Right kidney (tissue), 1 donor: ENCODE data around the gene CSNK1E.

Experiments
- DNase-seq: peaks from one replicate; pipeline ENCODE4 v3.0.0-alpha.2; 2016

The CSNK1E gene

GRCh38 chr22:38309614-38310517, 7.4 kb downstream of the CSNK1E start:
- no peak for DNase-seq

- DNase-seq: no peak
These were observed 8.3 kb downstream of the CSNK1E start for GRCh38 chr22:38308791-38309498.

- peak; percentile 38 for DNase-seq
These were observed 11.5 kb downstream of the CSNK1E start for GRCh38 chr22:38305471-38306448.

GRCh38 chr22:38304526-38304925, 12.7 kb downstream of the CSNK1E start:
- no peak for DNase-seq

GRCh38 chr22:38303974-38304373, 13.3 kb downstream of the CSNK1E start:
- DNase-seq: no peak

- DNase-seq: no peak
These were observed 14.3 kb downstream of the CSNK1E start for GRCh38 chr22:38302906-38303305.

- no peak for DNase-seq
These were observed 16.3 kb downstream of the CSNK1E start for GRCh38 chr22:38300946-38301345.

GRCh38 chr22:38300197-38300945, 16.9 kb downstream of the CSNK1E start:
- DNase-seq: no peak

- no peak for DNase-seq
These were observed 17.5 kb downstream of the CSNK1E start for GRCh38 chr22:38299770-38300102.

- no peak for DNase-seq
These were observed 18.8 kb downstream of the CSNK1E start for GRCh38 chr22:38298312-38299005.

GRCh38 chr22:38296372-38296771, 20.9 kb downstream of the CSNK1E start:
- DNase-seq: no peak

GRCh38 chr22:38295863-38296262, 21.4 kb downstream of the CSNK1E start:
- no peak for DNase-seq

- DNase-seq: no peak
These were observed 21.9 kb downstream of the CSNK1E start for GRCh38 chr22:38295339-38295738.

GRCh38 chr22:38294193-38294592, 23.0 kb downstream of the CSNK1E start:
- DNase-seq: no peak

- DNase-seq: no peak
These were observed 24.5 kb downstream of the CSNK1E start for GRCh38 chr22:38292694-38293093.

- DNase-seq: no peak
These were observed 25.9 kb downstream of the CSNK1E start for GRCh38 chr22:38291201-38291777.

- no peak for DNase-seq
These were observed 26.9 kb downstream of the CSNK1E start for GRCh38 chr22:38290347-38290746.

GRCh38 chr22:38289583-38290082, 27.6 kb downstream of the CSNK1E start:
- DNase-seq: no peak

GRCh38 chr22:38286915-38287669, 30.1 kb downstream of the CSNK1E start:
- DNase-seq: no peak

- DNase-seq: no peak
These were observed 32.2 kb downstream of the CSNK1E start for GRCh38 chr22:38285018-38285417.
